GM21717 (cell line): ENCODE data around the gene CPNE5.

Source experiments
- ATAC-seq: cut with Tn5 transposase; IDR thresholded peaks from one replicate; pipeline ENCODE4 v1.9.1; 2021; ENCODE audit warnings: mild to moderate bottlenecking, moderate library complexity; ENCODE audit not compliant: unreplicated experiment

CPNE5 gene

GRCh38 chr6:36766399-36766945 lies 72.8 kb downstream of the CPNE5 start:
- no peak for ATAC-seq

DNA sequence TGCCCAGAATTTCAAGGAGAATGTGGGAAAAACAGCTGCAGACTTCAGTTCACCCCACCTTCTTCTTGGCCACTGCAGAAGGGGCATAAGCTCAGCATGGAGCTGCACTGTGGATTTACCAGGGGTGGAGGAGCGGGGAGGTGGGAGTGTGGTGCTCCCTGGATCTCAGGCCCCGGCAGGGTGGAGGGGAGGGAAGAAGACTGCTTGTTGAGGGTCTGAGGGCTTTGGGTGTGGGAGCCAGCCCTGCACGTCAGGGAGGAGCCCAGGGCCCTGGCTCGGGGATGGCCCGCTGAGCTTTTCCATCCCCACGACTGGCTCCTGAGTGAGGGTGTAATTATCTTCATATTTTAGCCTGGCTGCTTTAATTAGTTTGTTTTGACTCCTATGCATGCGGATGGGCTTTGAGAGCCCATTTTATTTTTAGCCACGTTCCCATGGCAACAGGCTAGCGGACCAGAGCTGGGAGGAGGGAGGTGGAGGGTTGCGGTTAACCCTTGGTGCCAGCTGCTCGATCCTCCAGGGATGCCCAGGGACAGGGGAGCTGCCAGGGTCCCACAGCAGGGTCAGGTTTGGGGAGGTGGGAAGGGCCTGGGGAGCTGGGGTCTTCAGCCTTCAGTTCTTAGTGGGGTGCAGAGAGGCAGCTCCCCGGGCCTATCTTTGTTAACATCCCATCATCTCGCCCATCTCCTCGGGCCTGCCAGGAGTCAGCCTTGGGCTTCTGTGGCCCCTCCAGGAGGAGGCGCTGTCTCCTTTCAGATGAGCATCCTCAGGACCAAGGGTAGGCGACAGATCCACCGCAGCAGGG lies 73.4 kb downstream of the CPNE5 start:
- peak; percentile 67 for ATAC-seq

GRCh38 chr6:36765190-36765589 lies 74.1 kb downstream of the CPNE5 start:
- ATAC-seq: no peak

DNA sequence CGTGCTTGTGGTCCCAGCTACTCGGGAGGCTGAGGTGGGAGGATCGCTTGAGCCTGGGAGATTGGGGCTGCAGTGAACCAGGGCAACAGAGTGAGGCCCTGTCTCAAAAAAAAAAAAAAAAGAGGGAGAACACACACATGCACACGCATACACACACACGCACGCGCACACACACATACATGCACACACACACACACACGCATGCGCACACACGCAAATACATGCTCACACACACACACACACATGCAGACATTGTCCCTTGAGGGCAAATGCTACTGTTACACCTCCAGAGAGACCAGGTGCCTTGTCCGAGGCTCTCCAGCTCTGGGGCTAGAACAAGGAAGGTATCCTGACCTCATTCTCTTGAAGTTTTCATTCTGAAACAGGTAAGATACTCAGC lies 77.1 kb downstream of the CPNE5 start:
- ATAC-seq: no peak

DNA sequence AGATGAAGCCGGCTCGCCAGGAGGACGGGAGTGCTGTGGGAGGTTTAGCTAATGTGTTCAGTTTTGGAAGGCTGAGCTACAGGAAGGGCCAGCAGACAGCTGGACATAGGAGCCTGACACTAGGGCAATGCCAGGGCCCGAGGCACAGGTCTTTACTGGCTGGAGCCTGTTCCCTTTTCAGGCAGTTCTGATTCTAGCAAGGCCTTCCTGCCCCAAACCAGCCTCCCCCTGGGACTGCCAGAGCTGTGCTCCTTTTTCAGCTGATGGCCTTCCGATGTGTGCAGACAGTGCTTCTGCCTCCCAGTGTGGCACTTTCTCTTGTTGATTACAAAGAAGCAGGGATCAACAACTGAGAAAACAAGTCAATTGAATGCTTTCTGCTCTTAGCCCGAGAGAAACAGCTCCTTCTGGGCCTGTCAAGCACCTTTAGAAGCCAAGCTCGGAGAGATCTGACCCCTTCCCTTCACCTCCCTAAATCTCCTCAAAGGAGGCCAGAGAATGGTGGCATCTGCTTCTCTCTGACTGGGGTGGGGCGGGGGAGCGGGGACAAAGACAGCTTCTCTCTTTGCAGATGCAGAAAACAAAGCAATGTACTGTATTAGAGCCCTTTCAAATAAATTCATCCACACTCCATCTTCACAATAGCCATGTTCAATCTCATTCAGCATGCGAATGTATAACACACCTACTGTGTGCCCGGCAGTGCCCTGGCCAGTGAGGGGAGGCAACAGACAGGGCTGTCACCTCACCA lies 78.4 kb downstream of the CPNE5 start:
- ATAC-seq: no peak

DNA sequence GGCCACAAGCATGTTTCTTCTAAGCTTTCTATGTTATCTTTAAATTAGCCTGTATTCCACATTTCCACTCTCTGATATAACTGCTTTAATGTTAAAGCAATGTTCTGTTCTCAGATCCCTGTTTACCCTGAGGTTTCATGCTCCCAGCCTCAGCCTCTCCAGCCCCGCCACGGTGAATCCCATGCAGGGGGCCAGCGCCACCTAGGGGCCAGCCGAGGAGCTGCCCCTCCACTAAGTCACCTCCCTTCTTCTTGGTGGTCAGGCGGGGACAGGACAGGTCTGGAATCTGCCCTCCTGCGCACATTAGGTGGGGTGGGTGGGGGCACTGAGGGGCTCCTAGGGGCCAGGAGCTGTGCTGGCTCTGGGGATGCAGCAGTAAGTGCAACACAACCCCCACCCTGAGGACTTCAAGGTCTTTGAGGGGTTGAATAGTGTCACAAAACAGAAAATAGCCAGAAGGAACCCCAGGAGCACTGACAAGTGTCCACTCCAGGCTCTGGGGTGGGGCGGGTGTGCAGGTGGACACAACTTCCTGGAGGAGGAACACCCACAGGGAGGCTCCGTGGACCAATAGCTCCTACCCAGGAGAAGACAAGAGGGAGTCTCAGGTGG lies 80.0 kb downstream of the CPNE5 start:
- no peak for ATAC-seq

DNA sequence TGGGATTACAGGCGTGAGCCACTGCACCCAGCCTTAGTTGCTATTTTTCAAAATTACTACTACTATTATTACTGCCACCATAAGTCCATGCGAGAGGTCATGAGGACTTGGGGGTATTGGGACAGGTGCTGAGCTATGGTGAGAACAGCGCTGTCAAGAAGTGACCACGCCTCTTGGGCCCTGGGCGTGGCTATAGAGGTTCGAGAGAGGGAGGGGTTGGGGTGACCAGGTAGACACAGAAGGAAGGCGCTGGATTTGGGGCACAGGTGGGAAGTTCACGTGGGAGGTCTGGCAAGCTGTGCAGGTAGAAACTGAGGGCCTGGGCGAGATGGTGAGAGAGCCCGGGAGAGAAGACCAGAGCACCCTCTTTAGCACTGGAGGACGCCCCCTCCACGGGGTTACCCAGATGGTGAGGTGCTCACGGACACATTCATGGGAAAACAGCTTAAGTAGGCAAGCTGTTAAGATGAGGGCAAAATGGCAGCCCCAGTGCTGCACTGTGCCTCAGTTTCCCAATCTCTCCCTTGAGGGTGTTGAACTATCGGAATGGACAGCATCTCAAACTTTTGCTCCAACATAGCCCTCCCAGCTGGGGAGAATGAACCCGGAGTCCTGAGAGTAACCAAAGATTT lies 80.6 kb downstream of the CPNE5 start:
- no peak for ATAC-seq

GRCh38 chr6:36757943-36758508 lies 81.2 kb downstream of the CPNE5 start:
- no peak for ATAC-seq

DNA sequence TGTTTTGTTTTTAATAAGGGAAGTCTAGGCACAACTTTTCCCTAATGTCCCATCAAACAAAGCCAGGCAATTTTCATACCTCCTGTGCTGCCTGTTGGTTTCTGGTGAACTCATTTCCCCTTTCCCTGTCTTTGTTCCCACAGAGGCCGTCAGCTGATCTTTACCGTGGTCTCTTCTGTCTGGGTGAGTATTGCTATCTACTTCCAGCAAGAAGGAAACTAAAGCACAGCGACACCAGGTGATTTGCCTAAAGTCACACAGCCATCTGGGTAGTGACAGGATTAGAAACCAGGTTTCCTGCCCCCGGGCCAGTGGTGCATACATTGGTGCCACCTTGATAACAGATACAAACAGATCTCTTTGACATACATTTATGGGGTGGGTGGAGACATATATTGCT lies 82.0 kb downstream of the CPNE5 start:
- no peak for ATAC-seq

GRCh38 chr6:36756786-36757185 lies 82.5 kb downstream of the CPNE5 start:
- ATAC-seq: no peak

DNA sequence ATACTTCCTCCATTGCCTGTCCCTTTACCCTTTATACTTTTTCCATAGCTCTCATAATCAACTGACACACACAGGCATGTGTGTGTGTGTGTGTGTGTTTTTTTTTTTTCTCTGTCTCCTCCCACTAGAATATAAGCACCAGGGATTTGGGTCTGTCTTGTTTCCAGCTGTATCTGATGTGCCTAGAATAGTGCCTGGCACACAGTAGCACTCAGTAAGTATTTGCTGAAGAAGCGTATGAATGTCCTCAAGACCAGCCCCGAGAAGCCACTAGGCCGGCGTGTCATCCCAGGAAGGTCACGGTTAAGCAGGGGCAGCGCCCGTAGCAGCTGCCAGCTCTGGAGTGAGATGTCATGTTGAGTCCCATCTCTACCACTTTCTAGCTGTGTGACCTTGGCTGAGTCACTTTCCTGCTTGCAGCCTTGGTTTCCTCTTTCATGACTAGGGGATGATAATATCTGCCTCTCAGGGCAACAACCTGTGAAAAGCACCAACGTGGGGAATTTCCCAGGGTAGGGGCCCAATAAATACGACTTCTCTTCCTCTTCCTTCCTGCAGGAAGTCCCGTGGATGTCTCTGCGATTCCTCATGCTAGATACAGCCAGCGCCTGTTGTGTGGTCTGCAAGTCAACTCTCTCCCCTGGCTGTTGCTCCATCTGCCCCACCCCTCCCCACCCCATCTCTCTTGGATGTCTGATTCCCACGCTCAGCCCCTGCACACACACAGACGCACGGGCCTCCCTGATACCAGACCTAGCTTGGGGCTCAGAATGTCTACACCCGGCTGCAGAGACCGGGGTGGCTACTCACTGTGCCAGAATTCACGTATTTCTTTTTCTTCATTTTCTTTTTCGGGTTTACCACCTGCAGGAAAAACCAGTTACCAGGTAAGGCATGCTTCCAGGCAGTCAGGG lies 83.6 kb downstream of the CPNE5 start:
- peak; percentile 38 for ATAC-seq

- ATAC-seq: no peak
Measured at GRCh38 chr6:36754582-36755434, 84.4 kb downstream of the CPNE5 start.

DNA sequence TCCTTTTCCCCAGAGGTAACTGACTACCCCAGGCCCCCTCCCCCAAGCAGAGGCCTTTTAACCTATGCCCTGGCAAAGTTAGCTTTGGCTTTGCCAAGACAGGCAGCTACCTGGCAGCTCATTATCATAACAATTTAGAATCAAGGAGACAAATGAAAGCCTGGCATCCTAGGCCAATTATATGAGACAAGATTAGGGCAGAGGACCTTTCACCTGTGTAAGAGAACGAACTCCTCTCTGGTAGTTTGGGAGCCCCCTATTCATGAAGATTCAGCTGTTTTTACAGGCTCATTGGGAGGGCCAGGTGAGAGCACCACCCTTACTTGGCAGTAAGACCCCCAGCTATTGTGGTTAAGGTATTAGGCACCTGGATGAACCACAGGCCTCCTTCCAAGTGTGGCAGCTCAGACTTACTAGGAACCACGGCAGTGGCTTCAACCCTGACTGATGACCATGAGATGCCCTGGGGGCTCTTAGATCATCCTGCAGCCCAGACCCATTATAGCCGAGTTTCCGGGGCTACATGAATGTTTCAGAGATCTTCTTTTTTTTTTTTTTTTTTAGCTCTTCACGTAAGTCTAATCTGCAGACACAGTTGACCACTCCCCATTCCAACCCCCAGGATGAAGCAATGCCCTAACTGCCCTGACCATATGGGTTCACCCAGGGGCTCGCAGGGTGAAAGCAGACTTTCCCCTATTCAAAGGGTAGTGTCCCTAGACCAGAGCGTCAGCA lies 85.4 kb downstream of the CPNE5 start:
- no peak for ATAC-seq

- no peak for ATAC-seq
Measured at GRCh38 chr6:36752886-36753506, 86.2 kb downstream of the CPNE5 start.

- ATAC-seq: no peak
Measured at GRCh38 chr6:36752187-36752885, 86.9 kb downstream of the CPNE5 start.

- no peak for ATAC-seq
Measured at GRCh38 chr6:36751833-36752186, 87.4 kb downstream of the CPNE5 start.

- no peak for ATAC-seq
Measured at GRCh38 chr6:36751091-36751490, 88.2 kb downstream of the CPNE5 start.
